VCaP (cell line): ENCODE data around the gene REEP6.

Experiments
- H3K27ac ChIP-seq: fragments of 450-650 bp; 2 replicates; pipeline ENCODE4 v1.5.1; 2017
- TF ChIP-seq, protein P1 (sequence below): fragments of 450-650 bp; conservative IDR thresholded peaks from 2 replicates; pipeline ENCODE4 v1.5.1; 2017; ENCODE audit warnings: mild to moderate bottlenecking, moderate library complexity

Gene REEP6

DNA sequence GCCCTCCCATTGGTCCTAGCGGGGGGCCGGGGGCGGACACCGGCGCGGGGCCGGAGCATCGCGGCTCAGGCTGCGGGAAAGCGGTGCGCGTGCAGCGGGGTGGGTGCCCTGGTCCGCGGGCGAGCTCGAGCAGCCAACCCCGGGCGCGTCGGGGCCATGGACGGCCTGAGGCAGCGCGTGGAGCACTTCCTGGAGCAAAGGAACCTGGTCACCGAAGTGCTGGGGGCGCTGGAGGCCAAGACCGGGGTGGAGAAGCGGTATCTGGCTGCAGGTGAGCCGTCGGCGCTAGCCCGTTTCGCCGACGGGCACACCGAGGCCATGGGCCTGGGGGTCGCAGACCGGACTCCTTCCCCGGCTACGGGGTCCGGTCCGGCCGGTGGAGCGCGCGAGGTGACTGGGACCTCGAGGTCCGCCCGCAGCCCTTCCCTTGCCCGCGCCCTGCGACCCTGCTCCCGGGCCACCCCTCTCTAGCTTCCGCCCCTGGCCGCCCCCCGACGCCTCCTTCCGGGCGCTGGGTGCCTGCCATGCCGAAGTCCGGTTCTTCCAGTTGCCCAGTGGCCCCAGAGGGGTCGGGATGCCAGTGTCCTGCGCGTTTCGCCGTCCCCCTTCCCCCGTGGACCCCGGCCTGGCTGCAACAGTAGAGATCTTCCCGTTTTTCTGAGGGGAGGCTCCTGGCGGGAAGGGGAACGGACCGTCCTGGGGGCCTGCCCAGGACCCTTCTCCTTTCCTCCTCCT, at the start of gene REEP6:
Gene REEP6 (plus strand): TSS at position 68 of the 735 bp plus-strand sequence. CDS start 89 bp downstream, at position 157.
- peak within 1 kb of the TSS; percentile 75 for H3K27ac ChIP-seq
- TF ChIP-seq, protein P1, sequence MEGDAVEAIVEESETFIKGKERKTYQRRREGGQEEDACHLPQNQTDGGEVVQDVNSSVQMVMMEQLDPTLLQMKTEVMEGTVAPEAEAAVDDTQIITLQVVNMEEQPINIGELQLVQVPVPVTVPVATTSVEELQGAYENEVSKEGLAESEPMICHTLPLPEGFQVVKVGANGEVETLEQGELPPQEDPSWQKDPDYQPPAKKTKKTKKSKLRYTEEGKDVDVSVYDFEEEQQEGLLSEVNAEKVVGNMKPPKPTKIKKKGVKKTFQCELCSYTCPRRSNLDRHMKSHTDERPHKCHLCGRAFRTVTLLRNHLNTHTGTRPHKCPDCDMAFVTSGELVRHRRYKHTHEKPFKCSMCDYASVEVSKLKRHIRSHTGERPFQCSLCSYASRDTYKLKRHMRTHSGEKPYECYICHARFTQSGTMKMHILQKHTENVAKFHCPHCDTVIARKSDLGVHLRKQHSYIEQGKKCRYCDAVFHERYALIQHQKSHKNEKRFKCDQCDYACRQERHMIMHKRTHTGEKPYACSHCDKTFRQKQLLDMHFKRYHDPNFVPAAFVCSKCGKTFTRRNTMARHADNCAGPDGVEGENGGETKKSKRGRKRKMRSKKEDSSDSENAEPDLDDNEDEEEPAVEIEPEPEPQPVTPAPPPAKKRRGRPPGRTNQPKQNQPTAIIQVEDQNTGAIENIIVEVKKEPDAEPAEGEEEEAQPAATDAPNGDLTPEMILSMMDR = no peak

DNA sequence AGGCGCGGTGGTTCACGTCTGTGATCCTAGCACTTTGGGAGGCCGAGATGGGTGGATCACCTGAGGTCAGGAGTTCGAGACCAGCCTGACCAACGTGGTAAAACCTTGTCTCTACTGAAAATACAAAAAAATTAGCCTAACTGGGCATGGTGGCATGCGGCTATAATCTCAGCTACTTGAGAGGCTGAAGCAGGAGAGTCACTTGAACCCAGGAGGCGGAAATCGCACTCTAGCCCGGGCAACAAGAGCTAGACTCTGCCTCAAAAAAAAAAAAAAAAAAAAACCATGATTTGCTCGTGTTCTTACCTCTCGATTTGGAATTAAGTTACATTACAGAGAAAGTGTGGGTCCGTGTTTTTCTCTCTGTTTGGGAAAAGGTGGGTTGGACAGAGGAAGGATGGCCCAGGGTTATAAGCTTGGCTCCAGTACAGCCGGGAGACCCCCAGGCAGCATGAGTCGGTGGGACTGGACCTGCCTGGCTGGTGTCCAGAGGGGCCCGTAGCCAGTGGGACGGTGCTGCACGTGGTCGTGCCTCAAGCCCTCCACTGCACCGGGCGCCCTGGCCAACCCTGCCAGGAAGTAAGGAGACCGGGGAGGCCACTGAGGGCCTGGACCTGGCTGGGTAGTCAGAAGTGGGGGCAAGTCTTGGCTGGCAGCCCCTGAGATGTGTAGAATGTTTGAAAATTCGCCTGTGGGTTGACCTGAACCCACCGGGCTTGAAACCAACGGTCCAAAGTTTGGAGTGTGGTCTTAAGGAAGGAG, 49.1 kb upstream of the REEP6 start:
- peak overlapping the region; percentile 89 for H3K27ac ChIP-seq
- TF ChIP-seq, protein P1 = no peak

- H3K27ac ChIP-seq = peak overlapping the region; percentile 89
- TF ChIP-seq, protein P1 = peak; percentile 98
These were observed 45.6 kb upstream of the REEP6 start for GRCh38 chr19:1445185-1445931.

GRCh38 chr19:1445932-1446712, 44.9 kb upstream of the REEP6 start:
- TF ChIP-seq, protein P1 = no peak
- peak overlapping the region; percentile 89; the same call in 1 of the 2 replicates for H3K27ac ChIP-seq

DNA sequence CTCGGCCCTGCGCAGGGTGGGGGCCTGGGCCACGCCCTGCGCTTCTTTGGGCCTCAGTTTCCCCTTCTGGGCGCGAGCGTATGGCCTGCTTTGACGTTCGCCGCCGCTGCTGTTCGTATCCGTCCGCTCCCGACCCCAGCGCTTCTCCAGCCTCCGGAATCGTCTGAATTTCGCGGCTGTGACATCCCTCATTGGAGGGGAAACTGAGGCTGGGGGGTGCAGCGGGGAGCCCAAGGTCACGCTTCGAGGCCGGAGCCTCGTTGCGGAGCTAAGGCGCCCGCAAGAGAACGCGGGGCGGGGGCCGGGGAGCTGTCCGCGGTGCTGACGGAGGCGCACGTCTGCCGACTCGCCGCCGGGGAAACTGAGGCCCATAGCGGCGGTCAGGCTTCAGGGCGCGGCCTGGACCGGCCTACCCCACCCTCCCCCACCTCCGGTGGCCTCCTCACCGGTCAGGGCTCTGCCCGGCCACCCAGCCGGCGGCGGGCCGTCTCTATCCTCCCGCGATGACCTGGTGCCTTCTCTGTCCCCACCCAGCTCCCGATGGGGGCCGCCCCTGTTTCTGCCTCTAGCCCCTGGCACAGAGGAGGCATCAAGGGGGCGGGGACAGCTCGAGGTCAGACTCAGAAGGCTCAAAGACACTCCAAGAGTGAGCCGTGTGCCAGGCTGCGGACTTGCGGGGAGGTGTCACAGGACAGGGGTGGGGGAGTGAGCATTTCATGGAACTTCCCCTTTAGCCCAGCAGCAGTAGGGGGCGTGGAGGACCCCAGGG, 44.1 kb upstream of the REEP6 start:
- TF ChIP-seq, protein P1 = no peak
- H3K27ac ChIP-seq = peak overlapping the region; percentile 89; the same call in 1 of the 2 replicates

- TF ChIP-seq, protein P1 = no peak
- no peak overlapping the region for H3K27ac ChIP-seq
These were observed 43.5 kb upstream of the REEP6 start for GRCh38 chr19:1447504-1447903.
